Limb (tissue), 2 donors: ENCODE measurements around the gene AHDC1.
A peak's percentile ranks its signal among the peaks of the same experiment; 100 is the strongest.
"Not testable (repeated sequence)": the region's sequence is repeated elsewhere in the genome, so short reads cannot be mapped to it uniquely, and the experiment has no call there.

ENCODE experiments used
- DNase-seq, 2 donors: peaks; one replicate each; pipeline ENCODE4 v3.0.0-alpha.2; 2016; ENCODE audit errors: extremely low spot score in 2 of 2

The AHDC1 gene, protein sequence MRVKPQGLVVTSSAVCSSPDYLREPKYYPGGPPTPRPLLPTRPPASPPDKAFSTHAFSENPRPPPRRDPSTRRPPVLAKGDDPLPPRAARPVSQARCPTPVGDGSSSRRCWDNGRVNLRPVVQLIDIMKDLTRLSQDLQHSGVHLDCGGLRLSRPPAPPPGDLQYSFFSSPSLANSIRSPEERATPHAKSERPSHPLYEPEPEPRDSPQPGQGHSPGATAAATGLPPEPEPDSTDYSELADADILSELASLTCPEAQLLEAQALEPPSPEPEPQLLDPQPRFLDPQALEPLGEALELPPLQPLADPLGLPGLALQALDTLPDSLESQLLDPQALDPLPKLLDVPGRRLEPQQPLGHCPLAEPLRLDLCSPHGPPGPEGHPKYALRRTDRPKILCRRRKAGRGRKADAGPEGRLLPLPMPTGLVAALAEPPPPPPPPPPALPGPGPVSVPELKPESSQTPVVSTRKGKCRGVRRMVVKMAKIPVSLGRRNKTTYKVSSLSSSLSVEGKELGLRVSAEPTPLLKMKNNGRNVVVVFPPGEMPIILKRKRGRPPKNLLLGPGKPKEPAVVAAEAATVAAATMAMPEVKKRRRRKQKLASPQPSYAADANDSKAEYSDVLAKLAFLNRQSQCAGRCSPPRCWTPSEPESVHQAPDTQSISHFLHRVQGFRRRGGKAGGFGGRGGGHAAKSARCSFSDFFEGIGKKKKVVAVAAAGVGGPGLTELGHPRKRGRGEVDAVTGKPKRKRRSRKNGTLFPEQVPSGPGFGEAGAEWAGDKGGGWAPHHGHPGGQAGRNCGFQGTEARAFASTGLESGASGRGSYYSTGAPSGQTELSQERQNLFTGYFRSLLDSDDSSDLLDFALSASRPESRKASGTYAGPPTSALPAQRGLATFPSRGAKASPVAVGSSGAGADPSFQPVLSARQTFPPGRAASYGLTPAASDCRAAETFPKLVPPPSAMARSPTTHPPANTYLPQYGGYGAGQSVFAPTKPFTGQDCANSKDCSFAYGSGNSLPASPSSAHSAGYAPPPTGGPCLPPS (N-terminal part only)

GRCh38 chr1:27603681-27604578, at the start of gene AHDC1:
Gene AHDC1 (minus strand): TSS chr1:27604144. CDS start chr1:27552115, 52,029 bp downstream.
- peak; percentile 81 to 95 for DNase-seq

- DNase-seq: no peak
Observed at GRCh38 chr1:27652111-27652864, 48.3 kb upstream of the AHDC1 start.

GRCh38 chr1:27650539-27651175, 46.7 kb upstream of the AHDC1 start:
- DNase-seq: no peak

GRCh38 chr1:27650171-27650538, 46.2 kb upstream of the AHDC1 start:
- DNase-seq: no peak

- DNase-seq: no peak
Observed at GRCh38 chr1:27649306-27649635, 45.3 kb upstream of the AHDC1 start.

DNA sequence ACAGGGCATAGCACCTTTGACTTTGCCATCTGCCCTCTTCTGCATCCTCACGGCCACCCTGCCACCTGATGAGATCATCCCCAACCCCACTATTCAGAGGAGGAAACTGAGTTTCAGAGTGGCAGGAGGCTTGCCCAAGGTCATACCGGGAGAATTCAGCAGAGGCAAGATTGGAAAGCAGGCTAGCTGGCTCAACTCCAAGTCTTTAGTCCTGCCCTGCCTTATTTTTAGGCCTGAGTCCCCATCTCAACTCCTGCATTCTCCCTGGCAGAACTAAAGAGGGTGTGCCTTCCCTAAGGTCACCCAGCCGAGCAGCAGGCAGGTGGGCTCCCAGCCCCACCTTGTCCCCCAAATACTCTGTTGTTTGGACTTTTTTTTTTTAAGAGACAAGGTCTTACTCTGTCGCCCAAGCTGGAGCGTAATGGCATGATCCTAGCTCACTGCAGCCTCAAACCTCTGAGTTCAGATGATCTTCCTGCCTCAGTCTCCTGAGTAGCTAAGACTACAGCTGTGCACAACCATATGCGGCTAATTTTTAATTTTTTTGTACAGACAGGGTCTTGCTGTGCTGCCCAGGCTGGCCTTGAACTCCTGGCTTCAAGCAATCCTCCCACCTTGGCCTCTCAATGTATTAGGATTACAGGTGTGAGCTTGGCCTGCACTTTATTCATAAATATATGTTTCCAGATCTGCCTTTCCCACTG, 44.8 kb upstream of the AHDC1 start:
- DNase-seq: no peak

DNA sequence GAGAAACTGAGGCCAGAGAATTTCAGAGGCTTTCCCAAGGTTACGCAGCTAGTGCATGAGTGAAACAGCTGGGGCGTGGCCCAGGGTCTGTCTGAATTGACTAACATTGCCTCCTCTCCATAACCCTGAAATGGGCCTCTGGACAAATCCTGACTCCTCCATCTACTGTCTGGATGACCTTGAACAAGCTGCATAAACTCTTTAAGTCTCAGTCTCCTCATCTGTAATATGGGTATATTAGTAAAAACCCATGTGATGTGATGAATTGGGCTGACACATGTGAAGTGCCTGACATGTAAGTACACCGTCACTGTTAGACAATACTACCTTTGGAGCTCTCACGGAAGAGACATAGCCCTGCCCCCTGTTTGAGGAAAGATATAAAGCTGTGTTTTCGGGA, 43.4 kb upstream of the AHDC1 start:
- DNase-seq: no peak

DNA sequence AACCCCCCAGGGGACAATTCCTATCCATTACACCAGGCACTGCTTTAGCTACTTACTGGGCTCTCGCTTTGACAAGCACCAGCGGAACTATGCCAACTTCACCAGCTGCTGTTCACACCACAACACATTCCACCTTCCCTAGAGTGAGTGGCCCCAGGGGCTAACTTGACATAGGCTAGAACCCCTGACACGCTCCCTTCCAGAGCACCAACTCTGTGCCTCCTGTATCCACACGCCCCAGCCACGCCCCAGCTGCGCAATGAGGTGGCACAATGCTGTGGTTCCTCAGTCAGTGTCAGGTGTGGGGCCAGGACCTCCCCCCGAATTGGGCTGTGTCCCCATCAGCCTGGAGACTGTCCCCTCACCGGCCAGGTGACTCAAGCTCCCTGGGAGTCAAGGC, 42.7 kb upstream of the AHDC1 start:
- DNase-seq: no peak

DNA sequence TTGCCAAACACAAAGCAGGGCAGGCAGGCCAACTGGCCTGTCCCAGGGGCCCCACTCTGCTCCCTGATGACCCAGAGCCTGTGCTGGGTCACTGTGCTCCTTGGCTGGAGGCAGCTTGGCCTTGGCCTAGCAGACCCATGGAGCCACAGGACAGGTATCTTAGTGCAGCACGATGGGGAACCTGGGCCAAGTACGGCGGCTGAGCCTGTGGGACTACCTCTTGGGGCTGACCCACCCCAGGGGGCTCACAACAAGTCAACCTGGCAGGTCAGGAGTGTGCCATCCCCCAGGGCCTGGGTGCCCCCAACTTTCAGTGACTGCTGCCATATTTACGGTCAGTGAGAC, 41.1 kb upstream of the AHDC1 start:
- DNase-seq: no peak

- DNase-seq: no peak
Observed at GRCh38 chr1:27644369-27645070, 40.6 kb upstream of the AHDC1 start.

GRCh38 chr1:27643600-27644368, 39.8 kb upstream of the AHDC1 start:
- no peak for DNase-seq

GRCh38 chr1:27640514-27640913, 36.6 kb upstream of the AHDC1 start:
- DNase-seq: not testable (repeated sequence)

- DNase-seq: no peak
Observed at GRCh38 chr1:27638805-27639204, 34.9 kb upstream of the AHDC1 start.

GRCh38 chr1:27638047-27638734, 34.2 kb upstream of the AHDC1 start:
- DNase-seq: no peak

GRCh38 chr1:27635396-27636142, 31.6 kb upstream of the AHDC1 start:
- DNase-seq: no peak

DNA sequence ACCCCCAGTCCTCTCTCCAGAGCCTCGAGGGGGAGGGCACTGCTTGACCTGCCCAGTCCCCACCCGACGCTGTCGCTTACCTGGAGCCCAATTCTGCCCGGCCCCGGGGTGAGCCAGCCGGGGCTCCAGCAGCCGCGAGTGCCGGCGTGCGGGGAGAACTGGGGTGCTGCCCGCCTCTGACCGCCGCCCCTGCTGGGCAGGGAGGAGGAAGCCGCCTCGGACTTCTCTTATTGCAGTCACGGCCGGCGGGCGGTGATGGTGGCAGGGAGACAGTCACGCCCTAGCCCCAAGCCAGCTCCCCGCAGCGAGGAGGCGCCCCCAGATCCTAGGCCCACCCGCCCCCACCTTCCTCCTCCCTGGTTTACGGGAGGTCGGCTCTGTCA, 31.0 kb upstream of the AHDC1 start, which contains the start of gene FGR:
Gene FGR (minus strand): TSS at position 201 of the 383 bp plus-strand sequence. CDS start 11,269 bp downstream, outside the sequence.
- no peak for DNase-seq
